Lung (tissue), 12 donors: ENCODE measurements around the gene NOVA1. TPM values are rescaled to one million over a fixed set of nuclear protein-coding genes. Genes with fewer than 3 reads are reported as not detected.

Source experiments
- ATAC-seq: fragments of 200-7000 bp; cut with Tn5 transposase; one replicate; pipeline ENCODE4 v1.9.1; 2020; ENCODE audit warnings: moderate number of reproducible peaks; ENCODE audit not compliant: insufficient read depth, low FRiP score
- DNase-seq, 3 donors: peaks; one replicate each; pipeline ENCODE4 v3.0.0-alpha.2; 2013 to 2017
- H3K27ac ChIP-seq, 2 donors: one replicate each; pipeline ENCODE4 v1.5.1; 2013; ENCODE audit warnings: mild to moderate bottlenecking in 2 of 2, moderate library complexity in 2 of 2, control low read depth in 1 of 2, inconsistent platforms in 1 of 2, low read depth in 1 of 2, low read length in 1 of 2
- H3K27me3 ChIP-seq, 3 donors: one replicate each; pipeline ENCODE4 v1.5.1; 2013; ENCODE audit warnings: low read length in 2 of 3; ENCODE audit not compliant: control insufficient read depth in 3 of 3, insufficient read depth in 3 of 3
- H3K36me3 ChIP-seq, 4 donors: one replicate each; pipeline ENCODE4 v1.5.1; 2013; ENCODE audit warnings: low read length in 4 of 4, mild to moderate bottlenecking in 1 of 4, moderate library complexity in 1 of 4; ENCODE audit not compliant: control insufficient read depth in 4 of 4, insufficient read depth in 4 of 4
- H3K4me1 ChIP-seq, 5 donors: one replicate each; pipeline ENCODE4 v1.5.1; 2013; ENCODE audit warnings: low read length in 5 of 5, mild to moderate bottlenecking in 2 of 5, moderate library complexity in 1 of 5; ENCODE audit not compliant: control insufficient read depth in 5 of 5, insufficient read depth in 5 of 5
- H3K4me3 ChIP-seq: one replicate; pipeline ENCODE4 v1.5.1; 2013; ENCODE audit warnings: mild to moderate bottlenecking, control low read depth, moderate library complexity
- H3K9ac ChIP-seq, 2 donors: one replicate each; pipeline ENCODE4 v1.5.1; 2013; ENCODE audit warnings: low read length in 2 of 2, control low read depth in 1 of 2; ENCODE audit not compliant: insufficient read depth in 1 of 2
- H3K9me3 ChIP-seq, 4 donors: one replicate each; pipeline ENCODE4 v1.5.1; 2013; ENCODE audit warnings: low read length in 3 of 4, mild to moderate bottlenecking in 1 of 4, moderate library complexity in 1 of 4; ENCODE audit not compliant: control insufficient read depth in 4 of 4, insufficient read depth in 3 of 4
- WGBS, 2 donors: extraction: QIAGEN DNeasy Blood & Tissue Kit; methylation state at CpG; one replicate each; pipeline ENCODE4 v1.1.7; 2013; 5-methylcytosine and 5-hydroxymethylcytosine counted together
- polyA plus RNA-seq, 2 donors: library from polyadenylated mRNA; stranded (reverse); fragments of 200-250 nt; gene quantifications; one replicate each; pipeline ENCODE4 v1.2.1, GENCODE V29; 2013
- total RNA-seq, 2 donors: library from RNA; depleted of rRNA in 1 of 2; stranded (reverse); fragments of >200 nt in 1 of 2; gene quantifications; one replicate each; pipeline ENCODE4 v1.2.1, GENCODE V29; 2014 to 2021
- TF ChIP-seq, protein P1 (sequence below): IDR thresholded peaks from 2 replicates; pipeline ENCODE4 v1.5.1; 2012; ENCODE audit warnings: mild to moderate bottlenecking; ENCODE audit errors: control extremely low read depth, extremely low read depth
- donor health status: control.
- donor health status: control.
- donor health status: Bipolar disorder and iron deficiency.
- donor health status: healthy.
- donor health status: DM: yes; HTN: yes; CAD: no.

Gene NOVA1
- total and polyA plus RNA-seq, 4 donors, result 0.38 to 10.0 (median 2.1) TPM

DNA sequence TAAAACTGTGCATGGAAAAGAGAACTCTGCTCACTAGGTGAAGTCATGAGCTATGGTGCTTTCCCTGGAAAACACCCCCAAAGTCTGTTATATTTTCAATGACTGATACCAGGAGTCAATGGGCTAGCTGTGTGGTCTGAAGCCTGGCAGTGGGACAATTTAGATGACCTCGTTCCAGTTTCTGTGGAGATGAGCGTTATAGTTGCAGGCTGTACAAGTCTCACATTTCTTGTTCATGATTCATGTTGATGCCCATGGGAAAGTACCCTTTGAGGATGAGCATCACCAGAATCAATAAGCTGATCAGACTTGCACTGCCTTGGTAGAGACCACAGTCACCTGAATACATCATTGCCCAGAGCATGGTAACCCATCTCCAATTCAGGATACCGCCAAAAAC, 70.7 kb downstream of the NOVA1 start:
- DNase-seq (no peak), ATAC-seq (no peak)
- no peaks in the 10 kb centered on the region for H3K36me3 ChIP-seq
- 82 to 95% methylated on average over 3 of the region's 3 CpGs for WGBS, 2 donors
- no peaks in the 10 kb centered on the region for H3K27me3 ChIP-seq
- H3K4me3 ChIP-seq, result no peak overlapping the region
- TF ChIP-seq, protein P1, sequence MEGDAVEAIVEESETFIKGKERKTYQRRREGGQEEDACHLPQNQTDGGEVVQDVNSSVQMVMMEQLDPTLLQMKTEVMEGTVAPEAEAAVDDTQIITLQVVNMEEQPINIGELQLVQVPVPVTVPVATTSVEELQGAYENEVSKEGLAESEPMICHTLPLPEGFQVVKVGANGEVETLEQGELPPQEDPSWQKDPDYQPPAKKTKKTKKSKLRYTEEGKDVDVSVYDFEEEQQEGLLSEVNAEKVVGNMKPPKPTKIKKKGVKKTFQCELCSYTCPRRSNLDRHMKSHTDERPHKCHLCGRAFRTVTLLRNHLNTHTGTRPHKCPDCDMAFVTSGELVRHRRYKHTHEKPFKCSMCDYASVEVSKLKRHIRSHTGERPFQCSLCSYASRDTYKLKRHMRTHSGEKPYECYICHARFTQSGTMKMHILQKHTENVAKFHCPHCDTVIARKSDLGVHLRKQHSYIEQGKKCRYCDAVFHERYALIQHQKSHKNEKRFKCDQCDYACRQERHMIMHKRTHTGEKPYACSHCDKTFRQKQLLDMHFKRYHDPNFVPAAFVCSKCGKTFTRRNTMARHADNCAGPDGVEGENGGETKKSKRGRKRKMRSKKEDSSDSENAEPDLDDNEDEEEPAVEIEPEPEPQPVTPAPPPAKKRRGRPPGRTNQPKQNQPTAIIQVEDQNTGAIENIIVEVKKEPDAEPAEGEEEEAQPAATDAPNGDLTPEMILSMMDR, result no peak
- H3K4me1 ChIP-seq, result peaks cover 0 to 5% (median 4%) of the 10 kb centered on the region in 5 donors
- H3K9ac ChIP-seq, result no peak overlapping the region
- H3K9me3 ChIP-seq, result no peaks in the 10 kb centered on the region
- H3K27ac ChIP-seq, result no peak overlapping the region

DNA sequence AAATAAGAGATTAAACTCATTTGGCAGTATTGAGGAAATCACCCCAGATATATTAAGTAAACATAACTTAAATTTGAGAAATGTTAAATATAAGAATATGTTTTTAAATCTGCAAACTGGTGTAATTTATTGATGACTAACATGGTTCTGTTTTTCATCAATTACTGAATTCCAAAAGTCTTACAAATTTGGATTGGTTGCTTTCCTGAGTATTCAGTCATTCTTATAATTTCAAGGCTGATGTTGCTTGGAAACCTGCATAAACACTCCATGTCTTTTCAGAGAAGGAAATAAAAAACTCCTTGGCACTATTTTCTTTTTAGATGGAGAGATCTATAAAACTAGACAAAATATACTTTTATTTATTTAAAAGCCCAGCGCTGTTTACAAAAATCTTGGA, 71.7 kb downstream of the NOVA1 start:
- Histone ChIP-seq H3K9me3 (no peaks in the 10 kb centered on the region), H3K4me1 (peaks cover 0 to 5% (median 4%) of the 10 kb centered on the region in 5 donors), H3K36me3 (no peaks in the 10 kb centered on the region), H3K27ac (no peak overlapping the region), H3K27me3 (no peaks in the 10 kb centered on the region), H3K4me3 (no peak overlapping the region), H3K9ac (no peak overlapping the region)
- ATAC-seq (no peak), DNase-seq (peak in 1 of 3 donors; percentile 64)
- TF ChIP-seq, protein P1, result no peak
- WGBS, 2 donors, result 89 to 91% methylated on average over 1 of the region's 1 CpG

DNA sequence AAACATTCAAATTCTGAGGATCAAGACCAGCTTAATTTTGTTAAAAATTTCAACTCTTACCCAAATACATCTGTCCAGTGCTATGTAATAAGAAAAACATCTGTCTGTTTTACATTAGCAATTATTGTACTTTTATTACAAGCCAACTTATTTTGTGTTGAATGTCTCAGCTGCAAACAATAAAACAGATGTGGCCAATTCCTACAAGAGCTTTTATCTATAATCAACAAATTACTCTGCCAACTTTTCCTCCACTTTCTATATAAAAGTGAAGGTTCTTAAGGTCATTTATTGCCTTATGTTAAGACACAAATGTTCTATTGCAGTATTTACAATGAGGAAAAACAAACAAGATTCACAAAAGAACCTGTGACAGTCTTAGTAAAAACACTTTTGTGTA, 72.7 kb downstream of the NOVA1 start:
- Histone ChIP-seq H3K4me3 (no peak overlapping the region), H3K4me1 (peaks cover 0 to 5% (median 4%) of the 10 kb centered on the region in 5 donors), H3K9me3 (no peaks in the 10 kb centered on the region), H3K27me3 (no peaks in the 10 kb centered on the region), H3K9ac (no peak overlapping the region), H3K27ac (no peak overlapping the region), H3K36me3 (no peaks in the 10 kb centered on the region)
- peak in 2 of 3 donors; percentile 43 to 62 for DNase-seq
- TF ChIP-seq, protein P1, result no peak
- no peak for ATAC-seq

DNA sequence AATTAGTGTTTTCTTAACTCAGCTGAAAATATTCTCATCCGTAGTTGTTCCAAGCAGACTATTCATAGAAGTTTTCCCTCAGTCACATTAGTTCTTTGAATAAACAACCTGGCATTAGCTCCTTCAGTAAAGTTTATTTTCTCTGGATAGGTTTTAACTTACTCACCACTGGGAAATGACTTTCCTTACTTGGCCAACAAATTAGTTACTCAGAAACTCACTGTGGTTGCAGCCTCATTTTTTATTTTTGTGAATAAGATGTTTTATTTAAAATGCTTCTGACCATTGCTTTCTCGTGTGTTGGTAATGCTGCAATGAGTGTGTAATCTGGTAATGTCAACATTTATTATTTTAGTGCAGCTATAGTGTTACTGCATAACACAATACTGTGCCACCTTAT, 74.9 kb downstream of the NOVA1 start:
- WGBS, 2 donors, result 71 to 87% methylated on average over 2 of the region's 2 CpGs

More for the DNA sequence above, 74.9 kb downstream of the NOVA1 start:
- Histone ChIP-seq H3K4me1 (peaks cover 0 to 8% (median 3%) of the 10 kb centered on the region in 5 donors), H3K27me3 (no peaks in the 10 kb centered on the region), H3K4me3 (no peak overlapping the region), H3K9ac (no peak overlapping the region), H3K36me3 (no peaks in the 10 kb centered on the region), H3K9me3 (no peaks in the 10 kb centered on the region), H3K27ac (no peak overlapping the region)
- no peak for ATAC-seq
- no peak for DNase-seq
- TF ChIP-seq, protein P1, result no peak
